ENCODE data around the gene STAP2. TPM values are rescaled to one million over a fixed set of nuclear protein-coding genes. Genes with fewer than 3 reads are reported as not detected.

STAP2 gene
- total and polyA plus RNA-seq, 9 of the 15 experiments (the other 6 are each of a cell fraction or from before 2014, with no cell fraction given), result 1.2 to 9.8 (median 4.5) TPM

DNA sequence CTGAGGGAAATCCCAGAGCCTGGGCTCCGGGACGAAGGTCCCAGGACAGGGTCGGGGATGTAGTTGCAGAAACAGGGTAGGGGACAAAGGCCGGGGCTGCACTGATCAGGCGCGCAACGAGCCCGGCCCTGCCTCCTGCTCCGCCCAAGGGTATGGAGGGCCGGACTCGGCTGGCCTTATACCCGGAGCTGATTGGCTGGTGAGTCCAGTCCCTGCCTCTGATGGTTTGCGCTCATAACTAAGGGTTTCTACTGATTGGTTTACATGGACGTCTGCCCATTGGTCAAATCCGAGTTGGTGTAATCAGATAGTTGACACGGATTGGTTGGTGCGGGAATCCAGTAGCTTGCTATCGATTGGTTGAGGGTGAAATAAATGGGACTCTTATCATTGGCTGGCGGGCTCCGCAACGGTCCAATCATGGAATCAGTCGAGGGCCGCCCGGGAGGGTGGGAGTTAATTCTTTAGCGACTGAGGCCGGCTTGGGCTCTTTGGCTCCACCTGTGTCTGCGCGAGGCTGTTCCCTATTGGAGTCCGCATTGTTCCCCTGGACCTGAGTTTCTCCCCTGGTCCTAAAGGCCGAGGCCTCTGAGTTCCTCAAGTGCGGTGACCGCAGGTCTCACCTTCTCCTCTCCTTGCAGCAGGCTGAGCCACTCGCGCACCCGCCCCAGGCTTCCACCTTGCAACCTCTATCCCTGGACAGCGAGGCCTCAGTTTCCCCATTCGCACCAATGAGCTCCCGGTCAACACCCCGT is 4.2 kb upstream of the STAP2 start (continued):
- TF ChIP-seq AFF1 (IDR thresholded peaks at IDR 0.05; ENCODE audit: low read depth in 1 of 2, partially characterized antibody in 2 of 2), result peak in 1 of 2 experiments; percentile 60
- peak; percentile 93 for TF ChIP-seq SMAD3 (CRISPR knock-in tag; conservative IDR thresholded peaks at IDR 0.05)
- peak; percentile 57; the same call in 1 of the 2 replicates for TF ChIP-seq ETV5 (CRISPR knock-in tag; IDR thresholded peaks at IDR 0.05; ENCODE audit: low read depth)
- 0 out of 2 replicates have a peak, but pooled peaks have one; percentile 20 for TF ChIP-seq KLF1 (tag; IDR thresholded peaks at IDR 0.05)
- 0 out of 2 replicates have a peak, but pooled peaks have one; percentile 18 for TF ChIP-seq HMBOX1 (IDR thresholded peaks at IDR 0.05)
- no peak for TF ChIP-seq MIER1 (IDR thresholded peaks at IDR 0.05; ENCODE audit: low read depth)
- peak; percentile 23 for TF ChIP-seq CREB1 (IDR thresholded peaks at IDR 0.05)
- peak; percentile 61; the same call in 1 of the 2 replicates for TF ChIP-seq CREB1 (CRISPR knock-in tag; IDR thresholded peaks at IDR 0.05)
- TF ChIP-seq ASH1L (IDR thresholded peaks at IDR 0.05; ENCODE audit: borderline replicate concordance, low read depth, partially characterized antibody), result peak; percentile 100
- TF ChIP-seq MAFG (tag; conservative IDR thresholded peaks at IDR 0.05), result no peak
- 0 out of 2 replicates have a peak, but pooled peaks have one; percentile 55 for TF ChIP-seq ILK (tag; IDR thresholded peaks at IDR 0.05; ENCODE audit: borderline replicate concordance, low read depth)
- TF ChIP-seq, protein P1, sequence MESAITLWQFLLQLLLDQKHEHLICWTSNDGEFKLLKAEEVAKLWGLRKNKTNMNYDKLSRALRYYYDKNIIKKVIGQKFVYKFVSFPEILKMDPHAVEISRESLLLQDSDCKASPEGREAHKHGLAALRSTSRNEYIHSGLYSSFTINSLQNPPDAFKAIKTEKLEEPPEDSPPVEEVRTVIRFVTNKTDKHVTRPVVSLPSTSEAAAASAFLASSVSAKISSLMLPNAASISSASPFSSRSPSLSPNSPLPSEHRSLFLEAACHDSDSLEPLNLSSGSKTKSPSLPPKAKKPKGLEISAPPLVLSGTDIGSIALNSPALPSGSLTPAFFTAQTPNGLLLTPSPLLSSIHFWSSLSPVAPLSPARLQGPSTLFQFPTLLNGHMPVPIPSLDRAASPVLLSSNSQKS (CRISPR knock-in tag; IDR thresholded peaks at IDR 0.05), result peak; percentile 64; the same call in 1 of the 2 replicates
- TF ChIP-seq SMARCE1 (IDR thresholded peaks at IDR 0.05), result peak; percentile 54
- peak; percentile 15; the same call in 1 of the 2 replicates for TF ChIP-seq DEAF1 (CRISPR knock-in tag; IDR thresholded peaks at IDR 0.05)
- no peak for TF ChIP-seq ARHGAP35 (IDR thresholded peaks at IDR 0.05; ENCODE audit: partially characterized antibody)
- peak; percentile 88; the same call in 1 of the 2 replicates for TF ChIP-seq HEY1 (CRISPR knock-in tag; IDR thresholded peaks at IDR 0.05; ENCODE audit: borderline replicate concordance)
- TF ChIP-seq RB1 (IDR thresholded peaks at IDR 0.05; ENCODE audit: low read depth), result peak; percentile 61; the same call in 1 of the 2 replicates
- TF ChIP-seq VEZF1 (CRISPR knock-in tag; IDR thresholded peaks at IDR 0.05), result peak; percentile 80
